HepG2 (cell line): Measurements from ENCODE around the gene PRKCE. TPM values are rescaled to one million over a fixed set of nuclear protein-coding genes. Genes with fewer than 3 reads are reported as not detected.
A peak's percentile ranks its signal among the peaks of the same experiment; 100 is the strongest.

Source experiments
- AGO1 ChIP-seq: fragments of 200-400 bp; formaldehyde crosslinking; IDR thresholded peaks from 2 replicates; pipeline ENCODE4 v1.6.1; 2017; ENCODE audit warnings: mild to moderate bottlenecking, low read depth, low read length, moderate library complexity; ENCODE audit not compliant: poor library complexity, severe bottlenecking
- HMG20A ChIP-seq: IDR thresholded peaks from 2 replicates; pipeline ENCODE4 v1.6.1; 2016; ENCODE audit warnings: borderline replicate concordance
- HOXD1 ChIP-seq: sonication (generic); formaldehyde crosslinking; IDR thresholded peaks from 2 replicates; pipeline ENCODE4 v1.5.0; 2020; ENCODE audit warnings: missing genetic modification reagents
- MAFK ChIP-seq, 2 experiments: IDR thresholded peaks in 1 of 2; conservative IDR thresholded peaks in 1 of 2; 2 replicates each; pipeline ENCODE4 v1.6.1; 2011; ENCODE audit warnings: improper control_type of control experiment in 2 of 2, low read length in 2 of 2
- NKX3-1 ChIP-seq: sonication (generic); formaldehyde crosslinking; IDR thresholded peaks from 2 replicates; pipeline ENCODE4 v1.5.0; 2020; ENCODE audit warnings: missing genetic modification reagents
- REXO4 ChIP-seq: sonication (generic); formaldehyde crosslinking; IDR thresholded peaks from 2 replicates; pipeline ENCODE4 v1.8.0; 2022; ENCODE audit warnings: missing genetic modification reagents, mild to moderate bottlenecking, borderline replicate concordance
- TARDBP ChIP-seq: sonication (generic); formaldehyde crosslinking; IDR thresholded peaks from 2 replicates; pipeline ENCODE4 v1.8.0; 2022; ENCODE audit warnings: mild to moderate bottlenecking, missing genetic modification reagents
- TOE1 ChIP-seq: sonication (generic); formaldehyde crosslinking; IDR thresholded peaks from 2 replicates; pipeline ENCODE4 v1.4.0; 2020; ENCODE audit warnings: mild to moderate bottlenecking, missing genetic modification reagents
- YY1 ChIP-seq: IDR thresholded peaks from 2 replicates; pipeline ENCODE4 v1.6.1; 2011; ENCODE audit warnings: low read length, low read depth, moderate library complexity, mild to moderate bottlenecking; ENCODE audit not compliant: insufficient read depth, insufficient replicate concordance
- ZBTB1 ChIP-seq: sonication (generic); formaldehyde crosslinking; IDR thresholded peaks from 2 replicates; pipeline ENCODE4 v1.4.0; 2020; ENCODE audit warnings: missing genetic modification reagents, borderline replicate concordance
- ZFY ChIP-seq: sonication (generic); formaldehyde crosslinking; IDR thresholded peaks from 2 replicates; pipeline ENCODE4 v1.4.0; 2020; ENCODE audit warnings: missing genetic modification reagents
- ZNF256 ChIP-seq: sonication (generic); formaldehyde crosslinking; conservative IDR thresholded peaks from 2 replicates; pipeline ENCODE4 v1.4.0; 2020; ENCODE audit warnings: missing genetic modification reagents
- ZNF317 ChIP-seq: sonication (generic); formaldehyde crosslinking; IDR thresholded peaks from 2 replicates; pipeline ENCODE4 v1.5.0; 2020; ENCODE audit warnings: mild to moderate bottlenecking, missing genetic modification reagents
- ZNF749 ChIP-seq: sonication (generic); formaldehyde crosslinking; IDR thresholded peaks from 2 replicates; pipeline ENCODE4 v1.8.0; 2022; ENCODE audit warnings: mild to moderate bottlenecking, missing genetic modification reagents, moderate library complexity, borderline replicate concordance
- ZNF839 ChIP-seq: sonication (generic); formaldehyde crosslinking; IDR thresholded peaks from 2 replicates; pipeline ENCODE4 v1.4.0; 2020; ENCODE audit warnings: missing genetic modification reagents, mild to moderate bottlenecking, borderline replicate concordance
- ZSCAN20 ChIP-seq: sonication (generic); formaldehyde crosslinking; IDR thresholded peaks from 2 replicates; pipeline ENCODE4 v1.4.0; 2020; ENCODE audit warnings: missing genetic modification reagents, mild to moderate bottlenecking, borderline replicate concordance
- polyA plus RNA-seq, 8 experiments: library from polyadenylated mRNA; depleted of rRNA in 3 of 8; stranded (reverse) in 7 of 8; unstranded in 1 of 8; fragments of >200 nt; fragmentation: Illumina TruSeq in 4 of 8; extraction: Trizol in 4 of 8; gene quantifications; 2 replicates each; pipeline versions ENCODE4 v1.2.1 to v1.2.3, GENCODE V29; 2011 to 2016; ENCODE audit warnings: low read depth in 4 of 8, missing spikeins in 1 of 8, mixed read lengths in 1 of 8; ENCODE audit not compliant: insufficient read depth in 1 of 8
- total RNA-seq, 5 experiments: library from RNA; depleted of rRNA; stranded (reverse); fragments of >200 nt; fragmentation: Illumina TruSeq; extraction: Trizol; gene quantifications; 2 replicates each; pipeline ENCODE4 v1.2.3, GENCODE V29; 2016; ENCODE audit warnings: low read depth in 1 of 5
- TF ChIP-seq, protein P1 (sequence below): IDR thresholded peaks from 2 replicates; pipeline ENCODE4 v1.6.1; 2016; ENCODE audit warnings: low read depth, missing genetic modification reagents, missing compliant biosample characterization
- TF ChIP-seq, protein P2 (sequence below): sonication (generic); IDR thresholded peaks from 2 replicates; pipeline ENCODE4 v1.6.1; 2016; ENCODE audit warnings: low read depth, borderline replicate concordance
- TF ChIP-seq, protein P3 (sequence below): sonication (generic); formaldehyde crosslinking; conservative IDR thresholded peaks from 2 replicates; pipeline ENCODE4 v1.8.0; 2022; ENCODE audit warnings: low read depth, missing genetic modification reagents
- TF ChIP-seq, protein P4 (sequence below): sonication (generic); formaldehyde crosslinking; IDR thresholded peaks from 2 replicates; pipeline ENCODE4 v1.8.1; 2023; ENCODE audit warnings: mild to moderate bottlenecking, inconsistent platforms, moderate library complexity, missing genetic modification reagents, borderline replicate concordance

Gene PRKCE
- total and polyA plus RNA-seq, 2 of the 13 experiments (the other 11 are each of a cell fraction or from before 2014, with no cell fraction given), result 1.0 to 3.9 TPM

DNA sequence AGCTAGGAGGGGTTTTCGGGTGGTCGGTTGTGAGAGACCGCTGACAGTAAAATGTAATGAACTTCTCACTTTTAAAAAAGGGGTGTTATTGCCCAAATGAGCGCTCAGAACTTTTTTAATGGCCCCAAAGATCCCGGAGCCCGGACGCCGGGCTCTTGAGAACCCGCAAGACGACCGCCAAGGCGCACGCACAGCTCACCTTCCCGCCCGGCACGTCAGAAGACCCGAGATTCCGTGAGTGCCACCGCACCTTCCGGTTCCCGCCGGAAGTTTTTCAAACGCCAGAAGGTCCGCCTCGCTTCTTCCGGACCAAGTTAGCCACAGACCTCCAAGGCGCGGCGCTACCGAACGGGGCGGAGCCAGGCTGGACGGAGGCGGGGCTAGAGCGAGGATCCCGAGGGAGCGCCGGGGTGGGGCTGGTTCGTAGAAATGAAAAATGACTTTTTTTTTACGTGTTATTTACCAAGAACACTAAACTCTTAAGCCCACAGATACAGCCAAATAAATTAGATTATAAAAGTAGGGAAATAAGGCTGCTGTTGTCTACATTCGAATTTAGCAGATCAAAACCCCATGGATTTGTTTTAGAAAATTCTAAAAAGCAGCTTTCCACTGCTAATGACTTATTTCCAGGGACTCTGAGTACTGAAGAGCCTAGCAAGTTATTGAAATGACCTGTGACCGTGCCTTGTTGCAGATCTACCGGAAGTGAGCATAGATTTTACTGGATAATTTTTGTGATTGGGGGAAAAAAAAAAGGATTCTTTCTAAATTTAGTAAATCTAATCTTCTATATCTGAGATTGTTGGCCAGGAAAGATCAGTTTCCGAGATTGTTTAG lies 40.2 kb upstream of the PRKCE start, which contains the start of gene SRBD1 (continued):
- TF ChIP-seq, protein P1, sequence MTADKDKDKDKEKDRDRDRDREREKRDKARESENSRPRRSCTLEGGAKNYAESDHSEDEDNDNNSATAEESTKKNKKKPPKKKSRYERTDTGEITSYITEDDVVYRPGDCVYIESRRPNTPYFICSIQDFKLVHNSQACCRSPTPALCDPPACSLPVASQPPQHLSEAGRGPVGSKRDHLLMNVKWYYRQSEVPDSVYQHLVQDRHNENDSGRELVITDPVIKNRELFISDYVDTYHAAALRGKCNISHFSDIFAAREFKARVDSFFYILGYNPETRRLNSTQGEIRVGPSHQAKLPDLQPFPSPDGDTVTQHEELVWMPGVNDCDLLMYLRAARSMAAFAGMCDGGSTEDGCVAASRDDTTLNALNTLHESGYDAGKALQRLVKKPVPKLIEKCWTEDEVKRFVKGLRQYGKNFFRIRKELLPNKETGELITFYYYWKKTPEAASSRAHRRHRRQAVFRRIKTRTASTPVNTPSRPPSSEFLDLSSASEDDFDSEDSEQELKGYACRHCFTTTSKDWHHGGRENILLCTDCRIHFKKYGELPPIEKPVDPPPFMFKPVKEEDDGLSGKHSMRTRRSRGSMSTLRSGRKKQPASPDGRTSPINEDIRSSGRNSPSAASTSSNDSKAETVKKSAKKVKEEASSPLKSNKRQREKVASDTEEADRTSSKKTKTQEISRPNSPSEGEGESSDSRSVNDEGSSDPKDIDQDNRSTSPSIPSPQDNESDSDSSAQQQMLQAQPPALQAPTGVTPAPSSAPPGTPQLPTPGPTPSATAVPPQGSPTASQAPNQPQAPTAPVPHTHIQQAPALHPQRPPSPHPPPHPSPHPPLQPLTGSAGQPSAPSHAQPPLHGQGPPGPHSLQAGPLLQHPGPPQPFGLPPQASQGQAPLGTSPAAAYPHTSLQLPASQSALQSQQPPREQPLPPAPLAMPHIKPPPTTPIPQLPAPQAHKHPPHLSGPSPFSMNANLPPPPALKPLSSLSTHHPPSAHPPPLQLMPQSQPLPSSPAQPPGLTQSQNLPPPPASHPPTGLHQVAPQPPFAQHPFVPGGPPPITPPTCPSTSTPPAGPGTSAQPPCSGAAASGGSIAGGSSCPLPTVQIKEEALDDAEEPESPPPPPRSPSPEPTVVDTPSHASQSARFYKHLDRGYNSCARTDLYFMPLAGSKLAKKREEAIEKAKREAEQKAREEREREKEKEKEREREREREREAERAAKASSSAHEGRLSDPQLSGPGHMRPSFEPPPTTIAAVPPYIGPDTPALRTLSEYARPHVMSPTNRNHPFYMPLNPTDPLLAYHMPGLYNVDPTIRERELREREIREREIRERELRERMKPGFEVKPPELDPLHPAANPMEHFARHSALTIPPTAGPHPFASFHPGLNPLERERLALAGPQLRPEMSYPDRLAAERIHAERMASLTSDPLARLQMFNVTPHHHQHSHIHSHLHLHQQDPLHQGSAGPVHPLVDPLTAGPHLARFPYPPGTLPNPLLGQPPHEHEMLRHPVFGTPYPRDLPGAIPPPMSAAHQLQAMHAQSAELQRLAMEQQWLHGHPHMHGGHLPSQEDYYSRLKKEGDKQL, result peak; percentile 39; the same call in 1 of the 2 replicates
- TF ChIP-seq TOE1 (CRISPR knock-in tag), result no peak
- peak; percentile 77 for TF ChIP-seq ZNF317 (CRISPR knock-in tag)
- no peak for TF ChIP-seq REXO4 (CRISPR knock-in tag)
- no peak for TF ChIP-seq ZNF749 (CRISPR knock-in tag)
- TF ChIP-seq ZNF839 (CRISPR knock-in tag), result no peak
- TF ChIP-seq MAFK (conservative IDR thresholded peaks at IDR 0.05 in 1 of 2, IDR thresholded peaks at IDR 0.05 in 1 of 2; ENCODE audit: low read length in 2 of 2), result no peak
- TF ChIP-seq, protein P2, sequence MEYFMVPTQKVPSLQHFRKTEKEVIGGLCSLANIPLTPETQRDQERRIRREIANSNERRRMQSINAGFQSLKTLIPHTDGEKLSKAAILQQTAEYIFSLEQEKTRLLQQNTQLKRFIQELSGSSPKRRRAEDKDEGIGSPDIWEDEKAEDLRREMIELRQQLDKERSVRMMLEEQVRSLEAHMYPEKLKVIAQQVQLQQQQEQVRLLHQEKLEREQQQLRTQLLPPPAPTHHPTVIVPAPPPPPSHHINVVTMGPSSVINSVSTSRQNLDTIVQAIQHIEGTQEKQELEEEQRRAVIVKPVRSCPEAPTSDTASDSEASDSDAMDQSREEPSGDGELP, result peak; percentile 36; the same call in 1 of the 2 replicates
- TF ChIP-seq AGO1, result peak; percentile 59
- TF ChIP-seq, protein P3, sequence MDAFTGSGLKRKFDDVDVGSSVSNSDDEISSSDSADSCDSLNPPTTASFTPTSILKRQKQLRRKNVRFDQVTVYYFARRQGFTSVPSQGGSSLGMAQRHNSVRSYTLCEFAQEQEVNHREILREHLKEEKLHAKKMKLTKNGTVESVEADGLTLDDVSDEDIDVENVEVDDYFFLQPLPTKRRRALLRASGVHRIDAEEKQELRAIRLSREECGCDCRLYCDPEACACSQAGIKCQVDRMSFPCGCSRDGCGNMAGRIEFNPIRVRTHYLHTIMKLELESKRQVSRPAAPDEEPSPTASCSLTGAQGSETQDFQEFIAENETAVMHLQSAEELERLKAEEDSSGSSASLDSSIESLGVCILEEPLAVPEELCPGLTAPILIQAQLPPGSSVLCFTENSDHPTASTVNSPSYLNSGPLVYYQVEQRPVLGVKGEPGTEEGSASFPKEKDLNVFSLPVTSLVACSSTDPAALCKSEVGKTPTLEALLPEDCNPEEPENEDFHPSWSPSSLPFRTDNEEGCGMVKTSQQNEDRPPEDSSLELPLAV (CRISPR knock-in tag), result no peak
- TF ChIP-seq YY1, result peak; percentile 79
- no peak; the same call in 1 of the 2 replicates for TF ChIP-seq HMG20A (CRISPR knock-in tag)
- TF ChIP-seq ZSCAN20 (CRISPR knock-in tag), result no peak
- TF ChIP-seq NKX3-1 (CRISPR knock-in tag), result no peak
- TF ChIP-seq, protein P4, sequence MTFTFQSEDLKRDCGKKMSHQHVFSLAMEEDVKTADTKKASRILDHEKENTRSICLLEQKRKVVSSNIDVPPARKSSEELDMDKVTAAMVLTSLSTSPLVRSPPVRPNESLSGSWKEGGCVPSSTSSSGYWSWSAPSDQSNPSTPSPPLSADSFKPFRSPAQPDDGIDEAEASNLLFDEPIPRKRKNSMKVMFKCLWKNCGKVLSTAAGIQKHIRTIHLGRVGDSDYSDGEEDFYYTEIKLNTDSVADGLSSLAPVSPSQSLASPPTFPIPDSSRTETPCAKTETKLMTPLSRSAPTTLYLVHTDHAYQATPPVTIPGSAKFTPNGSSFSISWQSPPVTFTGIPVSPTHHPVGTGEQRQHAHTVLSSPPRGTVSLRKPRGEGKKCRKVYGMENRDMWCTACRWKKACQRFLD (CRISPR knock-in tag), result no peak
- TF ChIP-seq HOXD1, result peak; percentile 36; the same call in 1 of the 2 replicates
- TF ChIP-seq TARDBP (CRISPR knock-in tag), result no peak
- no peak for TF ChIP-seq ZBTB1
- no peak for TF ChIP-seq ZNF256
- TF ChIP-seq ZFY, result no peak; the same call in 1 of the 2 replicates
